Measurements from ENCODE around the gene SNRK. TPM values are rescaled to one million over a fixed set of nuclear protein-coding genes. Genes with fewer than 3 reads are reported as not detected.

SNRK gene
- total RNA-seq, 2 experiments from 2014 or later = 215 to 217 TPM

- H3K27ac ChIP-seq (ENCODE audit: low read depth in 1 of 2, low read length in 2 of 2) = no peak overlapping the region
- Mint-ChIP-seq H3K9me3 (no peaks in the 10 kb centered on the region), H3K36me3 (ENCODE audit: low read depth) (no peaks in the 10 kb centered on the region), H3K4me1 (ENCODE audit: low read depth) (peaks cover 32% of the 10 kb centered on the region), H3K27me3 (no peaks in the 10 kb centered on the region), H3K4me3 (no peak overlapping the region), H3K27ac (no peak overlapping the region)
- no peak for TF ChIP-seq CTCF (IDR thresholded peaks at IDR 0.05)
- H3K36me3 ChIP-seq (ENCODE audit: insufficient read depth, low read length) = no peaks in the 10 kb centered on the region
- no peaks in the 10 kb centered on the region for H3K9me3 ChIP-seq (ENCODE audit: control insufficient read depth in 1 of 2, insufficient read depth in 1 of 2, low read length in 2 of 2)
- DNase-seq = no peak
- CTCF ChIA-PET = interaction anchor here (0.8 kb wide), 1 partner anchor 245 kb away, joined by 3 read pairs; no protein-coding TSS in a partner anchor
- intact Hi-C loops (cut with DNase I, micrococcal nuclease) = no loop called here
- H3K27me3 ChIP-seq (ENCODE audit: control insufficient read depth in 1 of 2, insufficient read depth in 2 of 2, low read length in 2 of 2) = no peaks in the 10 kb centered on the region
- no peak for ATAC-seq (ENCODE audit: poor library complexity)
- POLR2A ChIA-PET = no interaction called here
- peaks cover 25% of the 10 kb centered on the region for H3K4me1 ChIP-seq (ENCODE audit: insufficient read depth, low read length)
- no peak overlapping the region for H3K4me3 ChIP-seq (ENCODE audit: low read length)
Measured at GRCh38 chr3:43257850-43258249, 28.5 kb upstream of the SNRK start.

DNA sequence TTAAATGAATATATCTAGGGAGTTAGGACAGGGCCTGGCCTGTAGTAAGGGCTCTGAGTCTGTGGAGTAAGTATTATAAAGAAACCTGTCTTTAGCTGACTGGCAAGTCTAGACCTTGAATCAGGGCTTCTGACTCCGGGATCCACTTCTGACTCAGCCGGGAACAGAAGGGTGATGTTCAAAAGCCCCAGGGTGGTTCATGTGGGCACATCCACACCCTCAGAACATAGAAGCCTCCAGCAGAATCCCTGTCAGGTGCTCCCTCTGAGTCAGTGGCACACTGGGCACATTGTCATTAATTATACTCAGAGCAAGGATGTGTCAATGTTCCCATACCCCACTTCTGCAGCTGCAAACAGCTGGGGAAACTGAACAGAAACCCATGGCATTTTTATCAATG lies 26.7 kb upstream of the SNRK start:
- no peaks in the 10 kb centered on the region for H3K36me3 ChIP-seq (ENCODE audit: insufficient read depth, low read length)
- Mint-ChIP-seq H3K4me1 (ENCODE audit: low read depth) (peaks cover 32% of the 10 kb centered on the region), H3K27ac (no peak overlapping the region), H3K36me3 (ENCODE audit: low read depth) (no peaks in the 10 kb centered on the region), H3K27me3 (no peaks in the 10 kb centered on the region), H3K4me3 (no peak overlapping the region), H3K9me3 (no peaks in the 10 kb centered on the region)
- TF ChIP-seq CTCF (IDR thresholded peaks at IDR 0.05) = no peak
- ATAC-seq (ENCODE audit: poor library complexity) = no peak
- intact Hi-C loops (cut with DNase I, micrococcal nuclease) = no loop called here
- H3K27ac ChIP-seq (ENCODE audit: low read depth in 1 of 2, low read length in 2 of 2) = no peak overlapping the region
- ChIA-PET CTCF (no interaction called here), POLR2A (no interaction called here)
- H3K27me3 ChIP-seq (ENCODE audit: control insufficient read depth in 1 of 2, insufficient read depth in 2 of 2, low read length in 2 of 2) = no peaks in the 10 kb centered on the region
- DNase-seq = peak in 1 of 14 experiments; percentile 20
- no peaks in the 10 kb centered on the region for H3K9me3 ChIP-seq (ENCODE audit: control insufficient read depth in 1 of 2, insufficient read depth in 1 of 2, low read length in 2 of 2)
- H3K4me1 ChIP-seq (ENCODE audit: insufficient read depth, low read length) = peaks cover 25% of the 10 kb centered on the region
- H3K4me3 ChIP-seq (ENCODE audit: low read length) = no peak overlapping the region

- H3K36me3 ChIP-seq (ENCODE audit: insufficient read depth, low read length) = no peaks in the 10 kb centered on the region
- H3K4me3 Mint-ChIP-seq = no peak overlapping the region
- H3K9me3 ChIP-seq (ENCODE audit: control insufficient read depth in 1 of 2, insufficient read depth in 1 of 2, low read length in 2 of 2) = no peaks in the 10 kb centered on the region
- TF ChIP-seq CTCF (IDR thresholded peaks at IDR 0.05) = no peak
- ChIA-PET CTCF (no interaction called here), POLR2A (no interaction called here)
- ATAC-seq (ENCODE audit: poor library complexity) (no peak), DNase-seq (no peak)
- intact Hi-C loops (cut with DNase I, micrococcal nuclease) = no loop called here
- no peaks in the 10 kb centered on the region for H3K36me3 Mint-ChIP-seq (ENCODE audit: low read depth)
- peaks cover 32% of the 10 kb centered on the region for H3K4me1 Mint-ChIP-seq (ENCODE audit: low read depth)
- H3K4me3 ChIP-seq (ENCODE audit: low read length) = no peak overlapping the region
- no peaks in the 10 kb centered on the region for H3K9me3 Mint-ChIP-seq
- H3K4me1 ChIP-seq (ENCODE audit: insufficient read depth, low read length) = peaks cover 25% of the 10 kb centered on the region
- no peaks in the 10 kb centered on the region for H3K27me3 ChIP-seq (ENCODE audit: control insufficient read depth in 1 of 2, insufficient read depth in 2 of 2, low read length in 2 of 2)
- H3K27ac ChIP-seq (ENCODE audit: low read depth in 1 of 2, low read length in 2 of 2) = no peak overlapping the region
- no peaks in the 10 kb centered on the region for H3K27me3 Mint-ChIP-seq
- H3K27ac Mint-ChIP-seq = no peak overlapping the region
Measured at GRCh38 chr3:43260412-43260811, 25.9 kb upstream of the SNRK start.

All from CD4-positive, alpha-beta T cell (primary cell).